Fibroblast of skin of left quadriceps (primary cell): ENCODE measurements around the gene CCDC178.
"Not testable (repeated sequence)": the region's sequence is repeated elsewhere in the genome, so short reads cannot be mapped to it uniquely, and the experiment has no call there.

Experiments
- DNase-seq, 2 experiments: peaks; one replicate each; pipeline ENCODE4 v3.0.0-alpha.2; 2013; ENCODE audit warnings: low read depth in 2 of 2

Gene CCDC178

GRCh38 chr18:33356735-33357134 is 83.8 kb downstream of the CCDC178 start:
- DNase-seq = no peak

- no peak for DNase-seq
These were observed 84.8 kb downstream of the CCDC178 start for GRCh38 chr18:33355756-33356155.

- DNase-seq = no peak
These were observed 85.3 kb downstream of the CCDC178 start for GRCh38 chr18:33355263-33355662.

- peak; percentile 65 to 66 for DNase-seq
These were observed 90.3 kb downstream of the CCDC178 start for GRCh38 chr18:33350256-33350655.

GRCh38 chr18:33339733-33340132 is 100.8 kb downstream of the CCDC178 start:
- DNase-seq = not testable (repeated sequence)

- no peak for DNase-seq
These were observed 105.7 kb downstream of the CCDC178 start for GRCh38 chr18:33334781-33335180.

GRCh38 chr18:33330711-33331110 is 109.8 kb downstream of the CCDC178 start:
- no peak for DNase-seq

GRCh38 chr18:33326975-33327374 is 113.5 kb downstream of the CCDC178 start:
- DNase-seq = no peak

- no peak for DNase-seq
These were observed 122.9 kb downstream of the CCDC178 start for GRCh38 chr18:33317640-33318039.

- no peak for DNase-seq
These were observed 124.4 kb downstream of the CCDC178 start for GRCh38 chr18:33316146-33316587.

GRCh38 chr18:33307520-33307919 is 133.0 kb downstream of the CCDC178 start:
- DNase-seq = no peak

GRCh38 chr18:33304277-33304676 is 136.2 kb downstream of the CCDC178 start:
- DNase-seq = no peak

- DNase-seq = no peak
These were observed 149.0 kb downstream of the CCDC178 start for GRCh38 chr18:33291539-33291938.

- DNase-seq = no peak
These were observed 152.3 kb downstream of the CCDC178 start for GRCh38 chr18:33288082-33288716.

GRCh38 chr18:33282709-33283333 is 157.7 kb downstream of the CCDC178 start:
- no peak for DNase-seq

- DNase-seq = no peak
These were observed 158.4 kb downstream of the CCDC178 start for GRCh38 chr18:33282142-33282541.

GRCh38 chr18:33277431-33277830 is 163.1 kb downstream of the CCDC178 start:
- no peak for DNase-seq

- DNase-seq = no peak
These were observed 164.7 kb downstream of the CCDC178 start for GRCh38 chr18:33275843-33276242.

GRCh38 chr18:33270297-33270696 is 170.2 kb downstream of the CCDC178 start:
- no peak for DNase-seq

- no peak for DNase-seq
These were observed 171.3 kb downstream of the CCDC178 start for GRCh38 chr18:33269223-33269622.

GRCh38 chr18:33264566-33264965 is 176.0 kb downstream of the CCDC178 start:
- DNase-seq = no peak

GRCh38 chr18:33239298-33239697 is 201.2 kb downstream of the CCDC178 start:
- DNase-seq = no peak

- no peak for DNase-seq
These were observed 208.2 kb downstream of the CCDC178 start for GRCh38 chr18:33232318-33232626.
